COLO668 (cell line): ENCODE results near the gene FNDC3B.
A peak's percentile ranks its signal among the peaks of the same experiment; 100 is the strongest.

Source experiments
- DNase-seq: peaks from one replicate; lab custom pipeline; 2025; ENCODE audit not compliant: unreplicated experiment; lab: John Stamatoyannopoulos, UW

Gene FNDC3B

DNA sequence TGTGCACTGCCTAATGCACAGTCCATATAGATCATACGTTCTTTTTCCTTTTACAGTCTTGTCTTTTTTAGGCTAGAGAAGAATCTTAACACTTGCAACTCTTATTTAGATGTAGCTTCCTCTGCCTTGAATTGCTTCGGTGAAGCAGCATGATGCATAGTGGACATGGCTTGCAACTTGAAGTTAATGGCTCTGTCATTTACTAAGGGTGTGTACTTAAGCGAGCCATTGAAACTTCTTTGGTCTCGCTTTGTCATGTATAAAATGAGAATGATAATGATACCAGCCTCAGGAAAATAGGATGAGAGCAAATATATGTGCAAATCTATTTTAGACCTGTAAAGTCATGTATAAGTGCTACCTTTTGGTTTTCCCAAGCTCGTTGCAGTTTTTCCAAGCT, 261.5 kb downstream of the FNDC3B start:
- DNase-seq: no peak

DNA sequence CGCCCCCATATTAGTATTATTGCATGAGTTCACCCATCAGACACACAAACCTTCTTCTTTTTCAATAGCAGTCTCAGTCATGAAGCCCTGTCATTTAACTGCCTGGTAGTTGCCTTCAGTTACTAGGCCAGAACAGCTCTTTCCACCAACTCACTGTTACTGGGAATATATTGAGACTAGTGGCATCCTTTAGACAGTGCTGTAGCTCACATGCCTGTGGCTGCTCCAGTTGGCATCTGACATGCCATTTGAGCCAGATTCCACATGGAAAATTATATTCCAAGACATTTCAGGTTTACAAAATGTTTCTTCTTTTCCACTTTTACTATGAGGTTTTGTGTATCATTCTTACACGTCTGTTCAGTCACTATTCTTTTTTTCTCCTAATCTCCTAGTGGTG, 262.8 kb downstream of the FNDC3B start:
- no peak for DNase-seq

DNA sequence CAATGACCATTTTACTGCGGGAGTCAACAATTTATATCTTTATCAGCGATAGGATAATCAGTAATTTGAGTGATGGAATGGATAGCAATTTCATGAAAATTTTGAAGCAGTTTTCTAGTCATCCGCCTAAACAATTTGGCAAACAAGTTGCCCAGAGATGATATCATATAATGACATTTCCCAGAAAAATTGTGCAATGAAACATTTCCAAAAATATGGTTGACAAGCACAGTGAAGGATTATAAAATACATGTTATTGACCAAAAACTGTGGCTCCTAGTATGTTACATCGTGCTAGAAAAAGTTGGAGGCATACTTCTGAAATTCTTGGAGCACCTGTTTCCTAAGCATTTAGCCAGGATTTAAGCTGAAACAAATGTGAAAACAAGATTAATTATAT, 263.8 kb downstream of the FNDC3B start:
- no peak for DNase-seq

DNA sequence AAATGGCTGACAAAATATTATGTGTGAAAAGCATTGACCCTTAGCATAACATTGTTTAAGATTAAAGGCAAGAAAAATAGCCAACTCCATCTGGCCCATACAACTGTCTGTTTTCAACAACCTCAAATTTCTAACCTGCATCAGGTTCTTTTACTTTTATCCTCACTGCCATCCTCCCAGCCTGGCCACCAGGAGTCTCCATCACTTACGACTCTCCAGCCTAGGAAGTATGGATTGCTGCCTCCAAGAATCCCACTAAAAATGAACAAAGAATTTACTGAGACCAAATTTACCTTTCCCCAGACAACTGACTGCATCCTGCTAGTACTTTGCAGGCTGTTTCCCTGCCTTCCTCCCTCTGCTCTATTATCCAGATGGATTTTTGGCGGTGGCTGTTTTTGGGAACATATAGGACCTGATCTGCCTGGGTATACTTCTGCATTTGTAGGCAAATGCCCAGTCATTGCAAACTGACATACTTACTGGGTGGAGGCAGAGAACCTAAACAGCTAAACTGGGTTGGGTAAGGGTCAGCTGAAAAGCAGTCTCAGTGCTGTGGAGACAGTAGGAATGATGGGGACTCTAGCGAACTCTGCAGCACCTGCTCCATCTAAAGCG, 264.7 kb downstream of the FNDC3B start:
- DNase-seq: no peak

DNA sequence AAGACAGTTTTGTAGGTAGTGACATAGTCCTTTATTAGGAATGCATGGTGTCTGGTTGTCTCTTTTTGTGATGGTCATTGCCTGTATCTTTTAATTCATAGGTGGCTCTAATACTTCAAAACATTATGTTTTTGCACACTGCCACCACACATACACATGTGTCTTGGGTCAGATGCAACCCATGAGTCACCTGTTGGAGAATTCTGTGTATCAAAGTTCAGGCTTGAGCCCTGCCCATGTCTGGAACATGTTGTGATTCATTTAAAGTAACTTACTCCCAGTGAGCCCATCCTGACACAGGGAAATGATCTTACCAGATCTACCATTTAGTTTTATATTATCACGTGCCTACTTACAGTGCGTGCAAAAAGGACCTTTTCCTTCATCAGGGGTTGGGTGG, 266.2 kb downstream of the FNDC3B start:
- DNase-seq: no peak

DNA sequence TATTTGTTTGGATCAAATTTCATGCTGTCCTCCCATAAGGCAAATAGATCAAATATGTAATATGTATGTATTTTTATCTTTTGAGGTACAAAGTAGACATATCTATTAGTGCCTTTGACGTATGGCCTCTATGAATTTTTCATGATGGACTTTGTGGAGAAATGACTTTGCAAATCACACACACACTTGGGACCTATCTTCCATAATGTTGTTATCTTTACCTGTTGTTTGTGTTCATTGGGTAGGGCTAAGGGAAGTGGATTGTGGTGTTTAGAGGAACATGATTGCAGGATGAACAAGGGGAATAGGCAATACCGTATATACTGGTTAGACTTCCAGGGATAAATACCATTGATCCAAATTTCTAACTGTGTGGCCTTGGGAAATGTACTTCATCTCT, 266.6 kb downstream of the FNDC3B start:
- no peak for DNase-seq

DNA sequence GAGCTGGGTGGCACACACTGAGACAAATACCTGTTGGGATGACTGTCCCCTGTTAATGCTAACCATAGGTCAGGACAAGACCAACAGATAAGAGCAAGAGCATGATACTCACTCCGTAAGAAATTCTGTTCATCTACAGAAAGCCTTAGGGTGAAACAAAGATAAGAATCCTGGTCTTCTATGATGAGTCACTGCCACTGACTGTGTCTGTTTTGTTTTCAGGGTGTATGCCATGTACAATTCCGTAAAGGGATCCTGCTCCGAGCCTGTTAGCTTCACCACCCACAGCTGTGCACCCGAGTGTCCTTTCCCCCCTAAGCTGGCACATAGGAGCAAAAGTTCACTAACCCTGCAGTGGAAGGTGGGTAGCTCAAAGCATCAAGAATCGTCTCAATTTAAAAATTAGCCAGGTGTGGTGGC, 267.8 kb downstream of the FNDC3B start:
- no peak for DNase-seq

DNA sequence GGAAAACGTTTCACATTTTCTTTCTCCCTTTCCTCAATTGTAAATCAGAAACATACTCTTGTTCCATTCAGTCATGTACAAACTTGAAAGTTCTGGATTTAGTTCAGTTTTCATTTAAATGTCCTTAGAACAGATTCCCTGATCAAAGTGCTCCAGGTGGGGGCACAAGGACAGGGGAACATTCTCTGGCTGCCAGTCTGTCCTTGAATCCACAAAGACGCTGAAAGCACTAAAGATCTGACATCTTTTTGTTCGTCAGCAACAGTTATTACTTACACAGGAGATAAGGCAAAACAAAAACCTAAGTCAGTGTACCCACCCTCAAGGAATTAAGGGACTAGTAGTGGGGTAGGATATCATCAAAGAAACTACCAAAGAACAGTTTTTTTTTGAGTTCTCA, 269.7 kb downstream of the FNDC3B start:
- DNase-seq: no peak

DNA sequence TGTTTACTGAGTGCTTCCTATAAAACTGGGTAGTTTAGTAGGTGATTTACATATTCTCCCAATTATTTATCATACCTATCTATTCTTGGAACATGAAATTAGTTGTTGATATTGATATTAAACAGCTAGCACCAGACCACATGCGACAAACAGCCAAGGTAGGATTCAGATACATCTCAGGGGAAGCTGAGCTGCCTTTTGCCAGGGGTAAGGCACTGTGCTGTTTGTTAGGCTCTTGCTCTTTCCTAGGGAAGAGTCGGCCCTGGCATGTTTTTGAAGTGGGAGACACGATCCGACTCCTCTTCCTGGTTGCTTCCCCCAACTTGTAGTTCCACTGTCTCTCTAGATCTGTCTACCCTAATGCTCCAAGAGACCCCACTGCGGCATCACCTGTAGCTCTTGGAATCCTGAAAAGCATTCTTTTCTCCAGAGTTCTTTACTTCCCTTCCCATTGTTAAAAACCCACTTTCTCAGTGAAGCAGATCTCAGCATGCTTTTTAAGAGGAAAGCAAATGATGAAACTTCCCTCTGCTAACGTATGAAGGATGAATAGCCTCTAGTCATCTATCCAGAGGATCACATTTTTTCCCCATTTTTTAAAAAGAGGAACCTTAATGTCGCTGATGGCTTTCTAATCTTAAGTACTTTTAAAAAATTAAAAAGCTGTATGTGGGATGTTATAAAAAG, 270.5 kb downstream of the FNDC3B start:
- DNase-seq: no peak

DNA sequence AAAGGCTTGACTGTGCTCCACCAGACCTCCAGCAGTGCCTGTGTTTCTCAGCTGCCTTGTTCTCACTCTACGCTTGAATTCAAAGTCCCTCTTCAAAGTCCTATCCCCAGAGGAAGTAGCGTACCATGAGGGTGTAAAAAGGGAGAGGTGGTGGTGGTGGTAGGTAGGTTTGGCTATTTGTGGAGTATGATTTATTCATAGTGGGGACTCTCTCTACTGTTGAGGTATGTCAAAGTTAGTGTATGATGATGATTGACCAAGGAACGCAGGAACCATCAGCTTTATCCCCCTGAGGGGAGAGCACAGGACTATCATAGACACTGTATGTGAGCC, 271.0 kb downstream of the FNDC3B start:
- no peak for DNase-seq

DNA sequence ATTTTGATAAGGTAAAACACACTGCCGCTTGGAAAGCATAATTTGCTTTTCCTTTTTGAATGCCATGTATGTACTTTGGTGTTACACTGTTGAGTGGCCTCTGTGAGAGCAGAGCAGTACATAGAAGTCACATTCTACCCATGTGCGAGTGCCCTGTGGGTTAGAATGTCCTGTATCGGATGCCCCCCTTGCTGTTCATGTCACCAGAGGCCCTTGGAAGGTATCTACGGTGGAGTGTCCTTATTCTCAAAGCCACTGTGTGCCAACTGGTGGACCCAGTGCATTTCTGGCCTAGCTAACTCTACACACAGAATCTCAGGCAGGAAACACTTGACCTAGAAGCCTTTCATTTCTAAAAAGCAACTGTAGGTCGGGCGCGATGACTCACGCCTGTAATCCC, 271.8 kb downstream of the FNDC3B start:
- no peak for DNase-seq

DNA sequence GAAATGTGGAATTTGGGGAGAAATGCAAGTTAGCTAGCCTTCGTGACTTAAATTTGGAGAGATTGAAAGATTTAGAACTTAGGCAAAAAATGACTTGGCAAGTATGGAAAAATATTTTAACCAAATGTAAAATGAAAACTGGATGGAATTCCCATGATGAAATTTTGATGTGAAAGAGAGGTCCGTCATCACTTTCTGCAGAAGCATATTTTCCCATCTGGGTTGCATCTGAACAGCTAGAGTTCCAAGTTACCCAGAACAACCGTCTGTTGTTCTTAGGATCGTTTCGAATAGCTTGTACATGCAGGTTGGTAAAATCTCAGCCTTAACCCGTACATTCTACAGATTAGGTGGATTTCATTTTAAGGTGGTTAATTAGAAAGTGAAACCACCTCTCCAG, 272.6 kb downstream of the FNDC3B start:
- no peak for DNase-seq

DNA sequence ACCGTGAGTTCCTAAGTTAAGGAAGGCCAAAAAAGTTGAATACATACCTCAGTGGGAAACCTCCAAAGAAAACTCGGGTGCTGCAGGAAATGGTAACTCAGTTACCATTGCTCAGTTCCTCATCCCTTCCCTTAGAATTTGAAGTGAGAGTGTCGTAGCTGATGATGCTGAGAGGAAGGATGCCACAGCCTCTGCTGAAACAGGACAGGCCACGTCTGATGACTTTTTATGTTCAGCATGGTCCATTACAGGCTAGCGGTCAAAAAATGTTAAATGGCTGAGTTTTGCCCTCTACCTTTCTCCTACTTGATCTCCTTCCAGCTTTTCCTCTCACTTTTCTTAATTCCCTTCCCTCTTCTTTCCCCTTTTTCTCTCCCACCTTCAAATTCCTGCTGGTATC, 273.3 kb downstream of the FNDC3B start:
- DNase-seq: no peak

DNA sequence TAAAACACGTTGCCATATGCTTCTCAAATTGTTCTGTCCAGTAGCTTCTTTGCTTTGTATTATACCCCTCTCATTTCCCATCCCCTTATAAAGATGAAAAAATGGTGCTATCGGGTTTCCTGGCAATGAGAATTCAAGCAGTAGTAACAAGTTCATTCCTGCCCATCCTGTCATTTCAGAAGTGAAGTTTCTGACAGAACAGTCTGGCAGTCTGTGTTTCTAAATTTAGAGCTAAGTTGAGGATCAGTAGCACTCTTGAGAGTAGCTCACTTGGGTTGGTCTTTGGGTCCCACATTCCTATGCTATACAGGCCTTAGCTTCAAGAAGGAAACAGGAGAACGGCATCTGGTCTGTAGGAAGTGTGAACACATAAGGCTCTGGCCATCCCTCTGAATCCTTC, 274.3 kb downstream of the FNDC3B start:
- DNase-seq: no peak

DNA sequence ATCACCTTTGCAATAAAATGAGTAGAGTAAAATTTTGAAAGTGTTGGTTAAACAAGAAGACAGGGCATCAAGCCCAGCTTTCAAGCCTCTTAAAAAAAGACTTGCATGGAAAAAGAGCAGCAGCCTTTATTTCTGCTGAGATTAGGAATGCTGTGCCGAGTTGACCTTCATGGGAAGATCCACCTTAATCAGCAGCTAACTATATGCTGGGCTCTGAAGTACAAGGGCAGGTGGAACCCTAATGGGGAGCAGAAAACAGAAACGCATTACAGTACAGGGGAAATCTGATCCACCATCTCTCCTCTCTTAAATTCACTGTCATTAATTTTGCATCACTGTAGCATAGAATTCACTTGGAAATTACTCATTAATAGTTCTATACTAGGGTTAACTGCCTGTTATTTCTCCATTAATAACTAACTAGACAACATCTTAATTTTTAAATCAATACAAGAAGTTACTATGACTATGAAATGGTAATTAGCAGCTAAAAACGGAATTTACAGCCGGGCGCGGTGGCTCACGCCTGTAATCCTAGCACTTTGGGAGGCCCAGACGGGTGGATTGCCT, 275.3 kb downstream of the FNDC3B start:
- no peak for DNase-seq

DNA sequence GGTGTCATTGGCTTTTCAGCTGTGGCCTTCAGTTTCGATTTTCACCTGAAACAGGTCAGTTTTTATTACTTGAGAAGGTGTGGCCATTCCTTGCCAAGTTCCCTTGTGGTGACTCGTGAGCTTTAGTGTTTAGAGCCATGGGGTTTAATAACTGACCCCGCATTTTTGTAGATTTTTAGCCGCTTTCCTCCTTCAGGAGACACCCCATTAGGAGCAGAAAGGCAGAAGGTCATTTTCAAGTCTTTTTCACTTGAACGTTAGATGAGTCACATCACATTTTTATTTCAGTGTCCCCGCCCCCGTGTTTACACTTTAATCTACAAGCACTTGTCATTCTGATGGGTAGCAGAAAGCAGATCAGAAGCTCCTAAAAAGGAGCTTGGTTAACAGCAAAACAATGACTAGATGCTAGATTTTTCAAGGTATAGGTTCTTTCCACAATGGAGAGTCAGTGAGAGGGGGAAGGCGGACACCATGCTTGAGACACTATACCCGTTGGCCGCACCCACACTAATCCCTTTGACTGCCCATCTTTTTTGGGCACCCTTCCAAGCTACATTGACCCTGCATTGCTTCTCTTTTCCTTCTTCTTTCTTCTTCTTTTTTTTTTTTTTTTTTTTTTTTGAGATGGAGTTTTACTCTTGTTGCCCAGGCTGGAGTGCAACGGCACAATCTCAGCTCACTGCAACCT, 276.2 kb downstream of the FNDC3B start:
- no peak for DNase-seq

DNA sequence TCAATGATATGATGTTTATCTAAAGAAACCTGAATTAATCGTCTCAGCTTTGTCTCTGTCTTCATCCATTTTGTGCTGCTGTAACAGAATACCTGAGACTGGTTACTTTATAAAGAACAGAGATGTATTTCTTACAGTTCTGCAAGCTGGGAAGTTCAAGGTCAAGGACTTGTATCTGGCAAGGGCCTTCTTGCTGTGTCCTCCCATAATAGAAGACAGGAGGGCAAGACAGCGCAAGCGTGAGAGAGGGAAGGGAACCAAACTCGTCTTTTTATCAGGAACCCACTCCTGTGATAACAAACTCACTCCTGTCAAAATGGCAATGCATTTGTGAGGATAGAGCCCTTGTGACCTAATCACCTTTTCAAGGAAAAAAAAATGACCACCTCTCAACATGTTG, 277.4 kb downstream of the FNDC3B start:
- no peak for DNase-seq

DNA sequence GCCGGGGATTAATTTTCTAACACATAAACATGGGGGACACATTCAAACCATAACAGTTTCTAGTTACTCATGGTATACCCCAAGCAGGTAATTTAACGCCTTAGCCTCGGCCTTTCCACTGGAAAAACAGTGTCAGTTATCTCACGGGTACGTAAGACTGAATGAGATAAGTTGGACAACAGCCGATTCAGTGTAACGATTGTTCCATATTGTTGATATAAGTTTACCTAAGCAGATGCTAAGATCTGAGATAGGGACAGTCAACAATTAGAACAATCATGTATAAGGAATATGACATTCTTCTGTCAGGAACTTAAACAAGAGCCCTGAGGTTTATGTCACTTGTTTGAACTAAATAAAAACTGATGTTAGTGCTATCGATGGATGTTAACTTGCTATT, 278.1 kb downstream of the FNDC3B start:
- DNase-seq: no peak

DNA sequence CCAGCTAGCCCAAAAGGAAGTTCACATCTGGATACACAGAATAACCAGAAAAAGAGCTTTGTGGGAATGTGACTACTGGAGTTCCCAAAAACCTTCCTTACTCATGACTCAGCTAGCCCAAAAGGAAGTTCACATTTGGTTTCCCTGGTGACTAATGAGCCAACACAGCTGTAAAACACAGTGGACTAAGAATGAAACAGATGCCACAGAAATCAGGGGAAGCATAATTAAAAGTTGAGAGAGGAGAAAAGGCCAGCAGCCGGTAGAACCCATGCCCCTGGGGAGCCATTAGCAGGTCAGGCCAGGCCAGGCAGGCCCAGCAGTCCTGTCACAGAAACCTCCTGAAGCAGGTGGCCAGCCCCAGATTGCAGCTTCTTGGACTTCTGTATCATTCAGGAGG, 278.6 kb downstream of the FNDC3B start:
- DNase-seq: peak; percentile 6

DNA sequence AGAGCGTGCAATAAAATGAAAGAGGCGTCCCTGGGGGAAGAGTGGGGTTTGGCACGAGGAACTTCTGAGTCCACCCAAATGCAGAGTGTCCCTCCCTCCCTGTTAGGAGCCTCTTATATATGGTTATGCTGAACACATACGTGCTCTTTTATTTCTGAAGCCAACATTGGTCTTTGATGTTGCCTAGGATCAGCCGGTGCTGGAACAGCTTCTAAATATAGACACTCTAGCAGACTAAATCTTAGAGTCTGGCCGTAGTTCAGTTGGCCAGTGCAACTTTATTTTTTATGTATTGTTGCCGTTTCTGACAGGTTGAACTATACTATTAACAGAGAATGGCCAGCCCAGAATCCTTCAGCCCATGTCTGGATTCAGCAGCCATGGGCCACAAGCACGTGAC, 280.2 kb downstream of the FNDC3B start:
- no peak for DNase-seq

DNA sequence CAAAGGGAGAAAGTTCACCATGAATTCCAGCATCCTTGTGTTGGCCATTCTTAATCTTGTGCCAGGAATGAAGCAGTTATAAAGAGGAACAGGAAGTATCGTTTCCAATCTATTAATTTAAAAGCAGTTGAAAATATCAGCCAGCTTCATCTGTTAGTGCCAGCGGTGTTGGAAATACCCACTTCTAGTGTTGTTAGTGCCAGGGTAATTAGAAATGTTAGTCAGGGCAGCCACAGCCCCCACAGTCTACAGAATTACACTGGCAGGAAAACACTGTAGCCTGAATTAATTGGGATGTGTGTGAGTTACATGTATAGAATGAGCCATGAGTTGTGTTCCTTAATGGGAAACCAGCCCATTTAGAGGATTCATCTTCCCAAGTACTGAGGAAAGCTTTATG, 281.1 kb downstream of the FNDC3B start:
- no peak for DNase-seq

DNA sequence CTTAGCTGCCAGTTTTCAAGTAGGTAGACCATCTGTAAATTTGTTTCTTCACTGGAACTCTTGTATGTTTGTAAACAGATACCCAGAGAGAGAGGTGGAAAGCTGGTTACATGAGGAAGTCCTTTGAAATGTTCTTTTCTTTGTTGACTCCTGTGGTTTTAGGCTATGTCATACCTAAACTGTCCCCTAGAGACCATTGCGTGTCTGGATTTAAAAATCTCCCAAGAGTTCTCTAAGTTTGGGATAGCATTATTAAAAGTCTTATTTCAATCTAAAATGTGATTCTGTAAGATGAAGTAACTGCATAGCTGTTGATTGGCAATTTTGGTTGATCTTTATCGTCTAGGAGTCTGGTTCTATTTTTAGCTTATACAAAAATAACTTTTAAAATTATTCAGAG, 281.7 kb downstream of the FNDC3B start:
- DNase-seq: no peak
